GM18505 (cell line): ENCODE measurements around the gene CPSF4L.
"Not testable (repeated sequence)": the region's sequence is repeated elsewhere in the genome, so short reads cannot be mapped to it uniquely, and the experiment has no call there.

Experiments used
- ATAC-seq: cut with Tn5 transposase; IDR thresholded peaks from one replicate; pipeline ENCODE4 v1.9.1; 2021; ENCODE audit not compliant: unreplicated experiment
- POLR2A ChIP-seq: IDR thresholded peaks from 4 replicates; pipeline ENCODE4 v1.6.1; 2011; ENCODE audit warnings: borderline replicate concordance; ENCODE audit not compliant: insufficient read depth, insufficient read length; ENCODE audit errors: extremely low read depth

The CPSF4L gene

GRCh38 chr17:73261617-73261951, at the start of gene CPSF4L:
Gene CPSF4L (minus strand): TSS chr17:73261880. CDS start chr17:73261818, 62 bp downstream.
- no peak for TF ChIP-seq POLR2A
- ATAC-seq: no peak

- peak; percentile 9 for ATAC-seq
Measured at GRCh38 chr17:73311428-73311780, 49.7 kb upstream of the CPSF4L start.

GRCh38 chr17:73309727-73310596, 48.3 kb upstream of the CPSF4L start:
- ATAC-seq: no peak
- no peak for TF ChIP-seq POLR2A

More at GRCh38 chr17:73311428-73311780, 49.7 kb upstream of the CPSF4L start:
- TF ChIP-seq POLR2A: no peak

GRCh38 chr17:73308959-73309358, 47.3 kb upstream of the CPSF4L start:
- not testable (repeated sequence) for ATAC-seq

- no peak for TF ChIP-seq POLR2A
- ATAC-seq: no peak
Measured at GRCh38 chr17:73308017-73308823, 46.5 kb upstream of the CPSF4L start.

GRCh38 chr17:73307130-73307529, 45.5 kb upstream of the CPSF4L start:
- no peak for TF ChIP-seq POLR2A
- no peak for ATAC-seq

- ATAC-seq: no peak
- no peak for TF ChIP-seq POLR2A
Measured at GRCh38 chr17:73305845-73306836, 44.5 kb upstream of the CPSF4L start.

- ATAC-seq: no peak
- TF ChIP-seq POLR2A: peak; percentile 21
Measured at GRCh38 chr17:73304971-73305812, 43.5 kb upstream of the CPSF4L start.

- ATAC-seq: no peak
- TF ChIP-seq POLR2A: no peak
Measured at GRCh38 chr17:73304438-73304837, 42.8 kb upstream of the CPSF4L start.

GRCh38 chr17:73302189-73302588, 40.5 kb upstream of the CPSF4L start:
- ATAC-seq: no peak
- TF ChIP-seq POLR2A: no peak

- ATAC-seq: no peak
- no peak for TF ChIP-seq POLR2A
Measured at GRCh38 chr17:73301369-73301768, 39.7 kb upstream of the CPSF4L start.

GRCh38 chr17:73300392-73300791, 38.7 kb upstream of the CPSF4L start:
- ATAC-seq: no peak
- TF ChIP-seq POLR2A: no peak
